Endothelial cell of hepatic sinusoid (primary cell): ENCODE measurements around the gene TMPO.
"Not testable (repeated sequence)": the region's sequence is repeated elsewhere in the genome, so short reads cannot be mapped to it uniquely, and the experiment has no call there.

Source experiments
- in situ Hi-C: cut with HindIII; loops from 2 replicates; pipeline ENCODE4 v1.10.0; 2017; ENCODE audit warnings: low sequenced_read_pairs

TMPO gene, protein sequence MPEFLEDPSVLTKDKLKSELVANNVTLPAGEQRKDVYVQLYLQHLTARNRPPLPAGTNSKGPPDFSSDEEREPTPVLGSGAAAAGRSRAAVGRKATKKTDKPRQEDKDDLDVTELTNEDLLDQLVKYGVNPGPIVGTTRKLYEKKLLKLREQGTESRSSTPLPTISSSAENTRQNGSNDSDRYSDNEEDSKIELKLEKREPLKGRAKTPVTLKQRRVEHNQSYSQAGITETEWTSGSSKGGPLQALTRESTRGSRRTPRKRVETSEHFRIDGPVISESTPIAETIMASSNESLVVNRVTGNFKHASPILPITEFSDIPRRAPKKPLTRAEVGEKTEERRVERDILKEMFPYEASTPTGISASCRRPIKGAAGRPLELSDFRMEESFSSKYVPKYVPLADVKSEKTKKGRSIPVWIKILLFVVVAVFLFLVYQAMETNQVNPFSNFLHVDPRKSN

DNA sequence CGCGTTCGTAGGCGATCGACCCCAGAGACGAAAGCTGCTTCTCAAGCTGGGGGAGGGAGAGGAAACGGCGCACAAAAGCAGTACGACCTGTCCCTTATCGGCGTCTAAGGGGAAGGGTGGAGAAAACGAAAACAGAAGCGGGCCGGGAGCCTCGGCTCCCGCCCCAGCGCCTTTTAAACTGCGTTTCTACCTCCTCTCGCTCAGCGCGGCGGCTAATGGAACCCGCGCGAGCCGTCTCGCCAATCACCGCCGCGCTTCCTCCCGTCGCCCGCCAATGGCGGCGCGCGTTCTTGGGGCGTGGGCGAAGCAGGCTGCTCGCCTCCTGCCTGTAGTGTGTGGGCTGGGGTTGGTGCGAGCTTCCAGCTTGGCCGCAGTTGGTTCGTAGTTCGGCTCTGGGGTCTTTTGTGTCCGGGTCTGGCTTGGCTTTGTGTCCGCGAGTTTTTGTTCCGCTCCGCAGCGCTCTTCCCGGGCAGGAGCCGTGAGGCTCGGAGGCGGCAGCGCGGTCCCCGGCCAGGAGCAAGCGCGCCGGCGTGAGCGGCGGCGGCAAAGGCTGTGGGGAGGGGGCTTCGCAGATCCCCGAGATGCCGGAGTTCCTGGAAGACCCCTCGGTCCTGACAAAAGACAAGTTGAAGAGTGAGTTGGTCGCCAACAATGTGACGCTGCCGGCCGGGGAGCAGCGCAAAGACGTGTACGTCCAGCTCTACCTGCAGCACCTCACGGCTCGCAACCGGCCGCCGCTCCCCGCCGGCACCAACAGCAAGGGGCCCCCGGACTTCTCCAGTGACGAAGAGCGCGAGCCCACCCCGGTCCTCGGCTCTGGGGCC is at the start of gene TMPO:
TSS of gene TMPO (plus strand) at position 304 of the 824 bp plus-strand sequence. CDS start at position 582, 278 bp downstream.
- in situ Hi-C loops, result no loop called here

DNA sequence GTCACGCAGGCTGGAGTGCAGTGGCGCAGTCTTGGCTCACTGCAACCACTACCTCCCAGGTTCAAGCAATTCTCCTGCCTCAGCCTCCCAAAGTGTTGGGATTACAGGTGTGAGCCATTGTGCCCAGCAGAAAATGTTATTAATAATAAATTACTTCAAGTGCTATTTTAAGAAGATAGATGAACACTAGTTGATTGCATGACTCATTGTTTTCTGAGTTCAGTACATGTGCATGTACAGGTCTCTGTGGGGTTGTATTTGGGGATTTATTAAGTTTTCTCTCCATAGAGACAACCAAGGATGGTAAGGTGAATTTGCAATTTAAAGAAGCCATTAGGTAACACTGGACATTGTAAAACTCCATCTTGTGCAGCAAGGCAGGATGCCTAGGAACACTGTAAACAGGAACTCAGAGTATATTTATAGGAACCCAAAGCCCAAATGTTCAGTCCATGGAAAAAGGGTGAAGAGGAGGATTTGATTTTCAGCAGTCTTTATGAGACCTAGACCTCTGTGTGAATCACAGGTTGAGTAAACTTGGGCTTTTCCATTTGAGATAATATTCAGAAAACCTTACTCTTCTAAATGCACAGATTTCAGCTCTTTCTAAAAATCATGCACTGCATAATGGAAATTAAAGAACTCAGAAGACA is 49.3 kb upstream of the TMPO start:
- in situ Hi-C loops, result no loop called here

DNA sequence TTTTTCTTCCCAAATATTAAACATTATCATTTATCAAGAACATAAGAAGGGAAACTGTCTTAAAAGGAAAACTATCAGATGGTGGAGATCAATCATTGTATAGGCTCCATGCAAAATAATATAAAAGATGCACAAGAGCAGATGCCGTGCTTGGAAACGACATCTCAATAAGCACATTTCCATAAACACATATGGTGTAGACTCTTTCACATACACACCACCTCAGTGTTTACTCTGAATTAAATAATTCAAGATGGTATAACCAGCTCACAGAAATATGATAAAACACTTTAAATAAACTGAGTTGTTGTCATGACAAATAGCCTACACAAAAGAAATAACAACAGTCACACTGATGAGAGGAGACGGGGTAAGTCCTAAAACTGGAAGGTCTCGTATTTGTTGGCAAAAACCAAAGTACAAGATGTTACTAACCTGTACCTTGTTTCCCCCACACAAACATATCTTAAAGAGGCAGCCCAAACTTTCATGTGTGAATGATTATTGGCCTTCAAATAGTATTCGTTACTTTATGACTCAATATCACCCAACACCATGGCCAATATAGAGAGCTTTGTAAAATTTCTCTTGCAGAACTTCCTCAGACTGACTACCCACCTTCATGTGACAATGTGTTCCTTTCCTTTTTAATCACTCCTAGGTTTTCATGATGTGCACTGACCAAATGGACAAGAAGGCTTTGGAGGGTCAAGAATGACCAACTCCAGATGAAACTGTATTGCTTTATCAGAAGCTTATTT is 48.6 kb upstream of the TMPO start:
- in situ Hi-C loops, result no loop called here

DNA sequence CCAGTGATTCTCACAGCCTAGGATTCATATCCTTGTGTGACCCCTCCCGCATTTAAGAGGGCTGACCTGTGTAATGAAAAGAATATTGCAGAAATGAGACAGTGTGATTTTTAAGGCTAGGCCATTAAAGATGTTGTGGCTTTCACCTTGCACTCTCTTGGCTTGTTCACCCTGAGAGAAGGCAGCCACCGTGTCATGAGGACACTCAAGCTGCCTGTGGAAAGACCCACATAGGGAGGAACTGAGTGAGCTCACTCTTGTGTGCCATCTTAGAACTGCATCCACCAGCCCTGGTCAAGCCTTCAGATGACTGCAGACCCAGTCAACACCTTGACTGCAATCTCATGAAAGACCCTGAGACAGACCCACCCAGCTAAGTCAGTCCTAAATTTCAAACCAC is 46.3 kb upstream of the TMPO start:
- in situ Hi-C loops, result no loop called here

DNA sequence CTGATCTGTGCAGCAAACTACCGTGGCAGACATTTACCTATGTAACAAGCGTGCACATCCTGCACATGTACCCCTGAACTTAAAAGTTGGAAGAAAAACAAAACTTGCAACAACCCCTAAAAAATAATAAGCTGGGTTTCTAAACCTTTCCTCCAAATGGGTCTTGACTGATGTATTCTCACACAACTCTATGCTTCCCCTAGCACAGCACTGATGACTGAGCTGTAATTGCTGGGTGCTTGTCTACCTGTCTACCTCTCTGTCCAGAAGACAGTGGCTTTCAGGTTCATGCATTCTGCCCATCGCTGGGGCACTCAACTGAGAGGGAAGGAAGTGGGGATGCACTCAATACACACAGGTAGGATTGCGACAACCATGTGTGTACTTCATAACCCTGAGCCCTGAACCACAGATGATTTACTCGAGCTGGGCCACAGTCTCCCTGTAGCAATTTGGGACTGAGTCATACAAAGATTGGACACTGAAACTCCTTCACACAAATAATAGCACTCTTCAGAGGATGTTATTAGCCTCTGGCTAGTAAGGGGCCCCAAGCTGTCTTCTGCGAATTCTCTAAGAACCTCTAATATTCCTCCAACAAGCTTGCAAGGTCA is 44.8 kb upstream of the TMPO start:
- in situ Hi-C loops, result no loop called here

DNA sequence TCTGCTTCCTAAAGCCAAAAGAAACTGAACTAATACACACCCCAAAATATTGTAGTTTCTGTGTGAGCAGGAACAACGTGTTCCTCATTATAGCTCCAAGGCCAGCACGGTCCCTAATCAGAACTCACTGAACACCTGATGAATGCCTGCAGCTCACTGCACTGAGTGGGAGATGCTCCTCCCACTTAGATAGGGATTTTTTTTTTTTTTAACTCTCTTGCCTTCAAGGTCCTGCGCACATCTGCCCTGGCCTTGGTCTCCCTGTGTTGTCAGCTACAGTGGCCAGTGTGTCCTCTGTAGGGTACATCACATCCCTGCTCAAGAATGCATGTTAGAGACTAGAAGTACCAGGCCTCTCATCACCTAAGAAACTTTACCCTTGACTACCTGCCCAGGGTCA is 44.3 kb upstream of the TMPO start:
- in situ Hi-C loops, result no loop called here

DNA sequence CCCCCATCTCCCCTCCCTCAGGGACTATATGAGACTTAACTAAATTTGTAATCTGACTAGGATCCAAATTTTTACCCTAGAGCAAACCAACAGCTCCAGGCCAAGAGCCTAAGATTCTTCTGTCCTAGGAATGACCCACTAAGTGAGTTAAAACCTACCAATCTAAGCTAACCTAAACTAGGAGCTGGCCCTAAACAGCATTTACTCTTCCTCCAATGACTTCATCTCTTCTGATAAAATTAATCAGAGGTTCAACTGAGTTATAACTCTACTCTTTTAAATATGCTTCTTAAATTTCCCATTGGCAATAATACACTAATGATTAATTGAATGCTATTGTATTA is 39.9 kb upstream of the TMPO start:
- in situ Hi-C loops, result no loop called here

DNA sequence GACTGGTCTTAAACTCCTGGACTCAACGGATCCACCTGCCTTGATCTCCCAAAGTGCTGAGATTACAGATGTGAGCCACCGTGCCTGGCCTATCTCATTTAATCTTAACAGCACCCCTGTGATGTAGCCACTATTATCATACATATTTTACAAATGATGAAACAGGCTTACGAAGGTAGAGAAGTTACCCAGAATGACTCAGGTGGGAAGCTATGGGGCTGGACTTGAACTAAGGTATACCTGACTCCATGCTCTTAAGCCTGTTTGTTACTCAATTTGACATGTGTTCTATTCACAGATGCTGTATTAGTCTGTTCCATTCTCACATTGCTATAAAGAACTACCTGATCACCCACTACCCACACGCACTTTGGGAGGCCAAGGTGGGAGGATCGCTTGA is 36.8 kb upstream of the TMPO start:
- in situ Hi-C loops, result no loop called here

DNA sequence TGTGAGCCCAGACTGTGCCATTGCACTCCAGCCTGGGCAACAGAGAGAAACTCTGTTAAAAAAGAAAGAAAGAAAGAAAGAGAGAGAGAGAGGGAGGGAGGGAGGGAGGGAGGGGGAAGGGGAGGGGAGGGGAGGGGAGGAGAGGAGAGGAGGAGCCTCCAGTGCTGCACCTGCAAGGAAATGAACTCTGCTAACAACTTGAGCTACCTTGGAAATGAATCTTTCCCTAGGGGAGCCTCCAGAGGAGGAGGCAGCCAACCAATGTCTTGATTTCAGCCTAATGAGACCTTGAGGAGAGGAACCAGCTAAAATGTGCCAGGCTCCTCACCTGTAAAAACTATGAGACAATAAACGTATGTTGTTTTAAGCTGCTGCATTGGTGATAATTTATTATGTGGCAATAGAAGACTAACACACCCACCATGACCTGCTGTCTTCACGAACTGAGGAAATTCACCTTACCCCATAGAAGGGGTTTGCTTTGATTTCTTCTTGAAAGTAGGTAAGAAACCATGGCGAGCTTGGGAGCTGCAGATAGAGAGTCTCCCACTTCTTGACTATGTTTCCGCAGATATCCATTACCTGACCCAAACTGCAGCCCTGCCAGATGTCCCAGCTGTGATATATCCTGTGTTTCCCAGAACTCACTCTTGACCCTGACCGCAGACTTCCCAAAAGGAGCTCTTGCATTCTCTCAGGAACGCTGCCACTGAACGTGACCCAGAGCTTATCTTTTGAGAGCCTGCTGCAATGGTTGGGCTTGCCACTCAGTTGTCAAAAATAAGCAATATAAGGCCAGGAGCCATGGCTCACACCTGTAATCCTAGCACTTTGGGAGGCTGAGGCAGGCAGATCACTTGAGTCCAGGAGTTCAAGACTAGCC is 31.5 kb upstream of the TMPO start:
- in situ Hi-C loops, result no loop called here

DNA sequence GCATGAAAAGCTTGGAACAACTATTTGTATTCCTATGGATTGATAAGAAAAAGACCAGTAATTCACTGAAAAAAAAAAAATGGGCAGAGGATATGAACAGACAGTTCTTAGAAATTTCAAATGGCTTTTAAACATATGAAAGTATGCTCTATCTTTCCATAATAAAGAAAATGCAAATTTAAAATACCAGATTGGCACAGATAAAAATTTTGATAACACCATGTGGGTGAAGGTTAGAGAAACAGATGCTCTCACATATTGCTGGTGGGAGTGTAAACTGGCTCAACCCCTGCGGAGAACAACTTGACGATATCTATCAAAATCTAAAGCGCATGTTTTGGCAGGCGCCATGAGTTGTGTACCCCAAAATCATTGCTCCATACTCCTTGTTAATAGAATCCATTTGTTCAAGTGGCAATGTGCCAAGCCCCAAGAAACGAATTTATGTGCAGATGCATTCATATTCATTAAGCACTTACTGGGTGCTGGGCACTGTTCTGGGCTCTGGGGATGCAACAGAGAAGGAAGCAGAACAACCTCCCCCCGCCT is 29.5 kb upstream of the TMPO start:
- in situ Hi-C loops, result no loop called here

DNA sequence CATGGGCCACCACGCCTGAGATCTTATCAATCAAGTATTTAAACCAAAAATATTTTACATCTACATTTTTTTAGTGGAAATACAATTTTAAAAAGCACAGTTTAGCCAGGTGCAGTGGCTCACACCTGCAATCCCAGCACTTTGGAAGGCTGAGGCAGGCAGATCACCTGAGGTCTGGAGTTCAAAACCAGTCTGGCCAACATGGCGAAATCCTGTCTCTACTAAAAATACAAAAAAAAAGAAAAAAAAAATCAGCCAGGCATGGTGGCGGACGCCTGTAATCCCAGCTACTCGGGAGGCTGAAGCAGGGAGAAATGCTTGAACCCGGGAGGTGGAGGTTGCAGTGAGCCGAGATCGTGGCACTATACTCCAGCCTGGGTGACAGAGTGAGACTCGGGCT is 27.0 kb upstream of the TMPO start:
- in situ Hi-C loops, result not testable (repeated sequence)

DNA sequence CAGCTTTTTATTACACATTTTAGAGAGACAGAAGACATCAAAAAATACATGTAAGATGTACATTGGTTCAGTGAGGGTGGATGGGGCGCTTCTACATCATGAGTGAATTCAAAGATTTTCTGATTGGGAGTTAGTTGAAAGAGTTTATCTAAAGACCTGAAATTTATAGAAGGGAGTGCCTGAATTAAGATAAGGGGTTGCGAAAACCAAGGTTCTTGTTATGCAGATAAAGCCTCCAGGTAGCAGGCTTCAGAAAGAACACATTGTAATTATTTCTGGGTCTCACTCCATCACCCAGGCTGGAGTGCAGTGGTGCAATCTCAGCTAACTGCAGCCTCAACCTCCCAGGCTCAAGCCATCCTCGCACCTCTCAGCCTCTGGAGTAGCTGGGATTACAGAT is 26.2 kb upstream of the TMPO start:
- in situ Hi-C loops, result no loop called here

DNA sequence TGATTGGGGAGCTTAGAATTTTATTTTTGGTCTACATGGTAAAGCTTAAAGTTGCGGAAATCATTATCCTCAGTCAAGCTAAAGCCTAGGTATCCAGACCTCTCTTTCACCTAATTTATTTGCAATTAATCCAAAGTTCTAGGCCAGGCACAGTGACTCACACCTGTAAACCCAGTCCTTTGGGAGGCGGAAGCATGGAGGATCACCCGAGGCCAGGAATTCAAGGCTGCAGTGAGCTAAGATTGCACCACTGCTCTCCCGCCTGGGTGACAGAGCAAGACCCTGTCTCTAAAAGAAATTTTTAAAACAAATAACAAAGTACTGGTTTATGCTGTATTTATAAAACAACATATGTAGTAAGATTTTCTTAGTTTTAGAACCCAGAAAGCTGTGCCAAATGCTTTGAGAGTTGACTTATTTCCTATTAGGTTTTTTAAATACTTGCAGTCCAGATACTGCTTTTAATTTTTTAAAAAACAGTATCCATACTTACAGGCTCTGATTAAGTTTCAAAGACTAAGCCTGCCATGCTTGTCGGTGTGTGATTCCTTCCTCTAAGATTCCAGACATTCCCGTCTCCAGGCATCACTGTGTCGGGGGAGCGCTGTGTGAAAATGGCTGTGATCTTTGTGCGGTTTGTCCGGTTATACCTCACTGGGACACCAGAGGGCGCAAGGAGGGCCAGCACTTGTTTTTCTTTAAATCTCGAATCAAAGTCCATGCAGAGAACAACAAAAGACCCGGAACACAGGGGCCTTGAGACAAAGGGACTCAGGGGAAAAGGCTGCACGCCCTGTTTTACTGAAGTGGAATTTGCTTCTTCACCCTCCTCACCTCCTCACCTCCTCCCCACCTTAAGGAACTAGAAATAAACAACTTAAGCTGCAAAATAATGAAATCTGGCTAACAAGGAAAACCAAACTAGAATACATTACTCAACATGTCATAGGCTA is 24.6 kb upstream of the TMPO start:
- in situ Hi-C loops, result loop anchor here (5.0 kb wide), 1 partner anchor 63 kb away; no protein-coding TSS in a partner anchor

DNA sequence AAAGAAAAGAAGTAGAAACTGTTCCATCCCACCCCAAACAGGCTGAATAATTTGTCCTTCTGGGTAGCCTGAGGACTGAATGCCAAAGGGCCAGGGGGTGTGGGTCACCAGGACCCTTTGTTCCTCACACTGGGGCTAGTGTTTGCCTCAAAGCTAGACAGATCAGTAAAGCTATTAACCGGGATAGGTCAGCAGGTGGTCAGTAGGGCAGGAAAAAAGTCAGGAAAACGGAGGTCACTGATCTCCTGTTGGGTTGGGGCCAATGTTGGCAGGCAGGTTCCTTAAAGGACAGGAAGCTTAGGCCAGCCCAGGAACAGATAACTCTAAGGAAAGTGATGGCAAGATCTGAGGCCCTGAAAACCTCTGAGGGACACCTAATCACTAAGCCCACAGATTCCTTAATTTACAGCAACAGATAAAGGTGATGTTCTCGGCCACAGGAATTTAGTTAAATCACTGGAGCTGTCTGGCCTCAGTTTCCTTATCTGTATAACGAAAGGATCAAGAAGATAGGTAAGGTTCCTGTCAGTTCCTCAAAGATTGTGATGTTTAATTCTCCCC is 22.7 kb upstream of the TMPO start:
- in situ Hi-C loops, result loop anchor here (5.0 kb wide), 1 partner anchor 65 kb away; no protein-coding TSS in a partner anchor

DNA sequence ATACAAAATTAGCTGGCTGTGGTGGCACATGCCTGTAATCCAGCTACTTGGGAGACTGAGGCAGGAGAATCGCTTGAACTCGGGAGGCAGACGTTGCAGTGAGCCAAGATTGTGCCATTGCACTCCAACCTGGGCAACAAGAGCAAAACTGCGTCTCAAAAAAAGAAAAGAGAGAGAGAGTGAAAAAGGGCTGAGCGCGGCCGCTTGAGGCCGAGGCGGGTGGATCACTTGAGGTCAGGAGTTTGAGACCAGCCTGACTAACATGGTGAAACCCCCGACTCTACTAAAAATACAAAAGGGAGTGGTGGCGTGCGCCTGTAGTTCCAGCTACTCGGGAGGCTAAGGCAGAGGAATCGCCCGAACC is 14.1 kb upstream of the TMPO start:
- in situ Hi-C loops, result not testable (repeated sequence)

DNA sequence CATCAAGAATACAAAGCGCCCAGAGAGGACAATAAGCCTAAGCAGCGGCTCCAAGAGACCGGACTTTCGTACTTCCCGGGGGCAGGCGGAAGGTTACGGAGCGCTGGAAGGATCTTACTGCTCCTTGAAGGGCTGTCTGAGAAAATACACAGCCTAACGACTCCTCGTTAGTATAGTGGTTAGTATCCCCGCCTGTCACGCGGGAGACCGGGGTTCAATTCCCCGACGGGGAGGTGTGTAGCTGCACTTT is 12.1 kb upstream of the TMPO start:
- in situ Hi-C loops, result no loop called here

DNA sequence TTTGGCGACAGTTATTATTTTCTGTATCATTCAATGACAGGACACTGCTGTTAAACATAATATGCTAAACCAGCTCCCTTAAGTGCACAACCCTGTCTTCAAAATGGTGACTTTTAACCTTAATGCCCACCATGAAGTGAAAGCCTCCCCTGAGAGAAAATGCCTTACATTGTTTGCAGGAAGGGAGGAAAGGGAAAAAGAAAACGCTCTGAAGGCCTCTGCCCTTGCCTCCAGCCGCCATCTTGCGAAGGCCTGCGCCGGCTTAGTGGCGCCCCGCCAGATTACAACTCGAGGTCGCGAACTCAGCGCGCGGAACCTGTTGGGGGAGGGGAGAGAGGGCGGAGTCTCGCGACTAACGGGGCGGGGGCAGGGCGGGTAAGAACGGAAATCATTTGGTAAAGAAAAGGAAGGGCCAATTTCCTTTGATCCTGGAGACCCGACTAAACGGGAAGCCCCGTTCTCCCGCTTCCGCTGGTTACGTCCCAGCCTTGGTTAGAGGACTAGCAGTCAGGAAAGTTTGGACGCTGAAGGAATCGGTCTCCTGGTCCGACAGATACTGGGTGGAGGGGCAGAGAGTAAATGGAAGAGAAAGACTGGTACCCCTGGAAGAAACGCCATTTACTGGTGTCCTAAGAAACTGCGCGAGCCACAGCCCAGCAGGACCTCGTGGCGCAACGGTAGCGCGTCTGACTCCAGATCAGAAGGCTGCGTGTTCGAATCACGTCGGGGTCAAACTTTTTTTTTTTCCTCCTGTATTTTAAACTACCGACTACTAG is 11.6 kb upstream of the TMPO start:
- in situ Hi-C loops, result no loop called here

DNA sequence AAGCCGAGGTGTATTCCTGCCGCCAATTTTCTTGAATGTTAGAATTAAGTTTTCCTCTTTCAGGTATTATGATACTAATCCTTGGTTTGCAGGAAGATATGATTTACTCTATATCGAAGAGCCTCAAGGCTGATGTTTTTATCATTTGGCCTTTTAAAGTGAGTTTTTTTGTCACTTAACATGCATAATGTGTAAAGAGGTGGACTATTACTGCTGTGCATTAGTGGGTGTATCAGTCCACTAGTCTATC is 11.1 kb upstream of the TMPO start:
- in situ Hi-C loops, result no loop called here
